Stimulated activated CD4-positive, alpha-beta T cell treated with anti-CD3 and anti-CD28 coated beads, Interleukin-1b, Interleukin-23, amount 100 ng/mL, for 1 hour (primary cell): ENCODE data around the gene ZNF451.
"Not testable (repeated sequence)": the region's sequence is repeated elsewhere in the genome, so short reads cannot be mapped to it uniquely, and the experiment has no call there.

Experiments
- DNase-seq, 2 donors: peaks; one replicate each; pipeline ENCODE4 v3.0.0-alpha.2; 2020; ENCODE audit warnings: low read depth in 2 of 2

ZNF451 gene, protein sequence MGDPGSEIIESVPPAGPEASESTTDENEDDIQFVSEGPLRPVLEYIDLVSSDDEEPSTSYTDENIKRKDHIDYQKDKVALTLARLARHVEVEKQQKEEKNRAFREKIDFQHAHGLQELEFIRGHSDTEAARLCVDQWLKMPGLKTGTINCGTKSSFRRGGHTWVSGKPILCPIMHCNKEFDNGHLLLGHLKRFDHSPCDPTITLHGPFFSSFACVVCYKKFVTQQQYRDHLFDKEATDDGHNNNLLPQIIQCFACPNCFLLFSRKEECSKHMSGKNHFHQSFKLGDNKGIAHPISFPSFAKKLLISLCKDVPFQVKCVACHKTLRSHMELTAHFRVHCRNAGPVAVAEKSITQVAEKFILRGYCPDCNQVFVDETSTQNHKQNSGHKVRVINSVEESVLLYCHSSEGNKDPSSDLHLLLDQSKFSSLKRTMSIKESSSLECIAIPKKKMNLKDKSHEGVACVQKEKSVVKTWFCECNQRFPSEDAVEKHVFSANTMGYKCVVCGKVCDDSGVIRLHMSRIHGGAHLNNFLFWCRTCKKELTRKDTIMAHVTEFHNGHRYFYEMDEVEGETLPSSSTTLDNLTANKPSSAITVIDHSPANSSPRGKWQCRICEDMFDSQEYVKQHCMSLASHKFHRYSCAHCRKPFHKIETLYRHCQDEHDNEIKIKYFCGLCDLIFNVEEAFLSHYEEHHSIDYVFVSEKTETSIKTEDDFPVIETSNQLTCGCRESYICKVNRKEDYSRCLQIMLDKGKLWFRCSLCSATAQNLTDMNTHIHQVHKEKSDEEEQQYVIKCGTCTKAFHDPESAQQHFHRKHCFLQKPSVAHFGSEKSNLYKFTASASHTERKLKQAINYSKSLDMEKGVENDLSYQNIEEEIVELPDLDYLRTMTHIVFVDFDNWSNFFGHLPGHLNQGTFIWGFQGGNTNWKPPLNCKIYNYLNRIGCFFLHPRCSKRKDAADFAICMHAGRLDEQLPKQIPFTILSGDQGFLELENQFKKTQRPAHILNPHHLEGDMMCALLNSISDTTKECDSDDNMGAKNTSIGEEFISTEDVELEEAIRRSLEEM

GRCh38 chr6:57089687-57090457 lies at the start of gene ZNF451:
TSS of gene ZNF451 (plus strand) at chr6:57090188. CDS start at chr6:57090254, 66 bp downstream.
- DNase-seq, result peak; percentile 85 to 93

DNA sequence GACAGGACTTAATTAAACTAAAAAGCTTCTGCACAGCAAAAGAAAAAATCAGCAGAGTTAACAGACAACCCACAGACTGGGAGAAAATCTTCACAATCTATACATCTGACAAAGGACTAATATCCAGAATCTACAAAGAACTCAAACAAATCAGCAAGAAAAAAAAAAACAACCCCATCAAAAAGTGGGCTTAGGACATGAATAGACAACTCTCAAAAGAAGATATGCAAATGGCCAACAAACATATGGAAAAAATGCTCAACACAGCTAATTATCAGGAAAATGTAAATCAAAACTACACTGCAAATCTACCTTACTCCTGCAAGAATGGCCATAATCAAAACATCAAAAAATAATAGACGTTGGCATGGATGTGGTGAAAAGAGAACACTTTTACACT lies 45.9 kb upstream of the ZNF451 start:
- DNase-seq, result not testable (repeated sequence)

GRCh38 chr6:57044568-57044967 lies 45.4 kb upstream of the ZNF451 start:
- no peak for DNase-seq

- peak; percentile 43 to 61 for DNase-seq
Observed at GRCh38 chr6:57046332-57047256, 43.4 kb upstream of the ZNF451 start, which contains the start of gene KIAA1586. TSS of gene KIAA1586 (plus strand) at chr6:57046693. CDS start at chr6:57046756, 63 bp downstream.

DNA sequence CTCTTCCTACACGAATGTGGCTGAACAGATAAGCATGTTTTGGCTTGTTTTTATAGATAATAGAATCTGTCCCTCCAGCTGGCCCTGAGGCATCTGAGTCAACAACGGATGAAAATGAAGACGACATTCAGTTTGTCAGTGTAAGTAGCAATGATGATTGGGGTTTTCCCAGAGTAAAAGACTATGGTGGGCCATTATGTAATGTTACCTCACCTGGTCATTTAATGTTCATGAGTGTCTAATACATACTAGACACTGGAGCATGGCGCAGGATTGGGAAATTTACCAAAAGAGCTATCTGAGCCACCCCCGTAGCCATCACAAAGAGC lies 42.8 kb upstream of the ZNF451 start:
- DNase-seq, result not testable (repeated sequence)

DNA sequence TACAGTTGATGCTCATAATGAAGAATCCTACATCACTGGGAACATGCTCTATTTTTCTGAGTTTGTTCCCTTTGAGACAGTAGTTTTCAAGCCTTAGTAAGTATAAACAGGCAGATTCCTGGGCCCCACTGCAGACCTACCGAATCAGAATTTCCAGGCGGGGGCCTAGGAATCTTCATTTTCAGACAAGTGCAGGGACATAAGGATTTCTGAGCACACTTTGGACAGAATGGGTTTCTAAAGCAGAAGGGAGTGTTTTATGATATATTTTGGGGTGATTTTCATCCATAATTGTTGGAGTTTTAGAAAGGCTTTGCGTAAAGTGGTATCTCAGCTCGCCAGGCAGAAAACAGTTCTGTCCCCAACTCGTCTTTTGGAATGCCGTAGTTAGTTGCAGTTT lies 42.1 kb upstream of the ZNF451 start:
- not testable (repeated sequence) for DNase-seq

DNA sequence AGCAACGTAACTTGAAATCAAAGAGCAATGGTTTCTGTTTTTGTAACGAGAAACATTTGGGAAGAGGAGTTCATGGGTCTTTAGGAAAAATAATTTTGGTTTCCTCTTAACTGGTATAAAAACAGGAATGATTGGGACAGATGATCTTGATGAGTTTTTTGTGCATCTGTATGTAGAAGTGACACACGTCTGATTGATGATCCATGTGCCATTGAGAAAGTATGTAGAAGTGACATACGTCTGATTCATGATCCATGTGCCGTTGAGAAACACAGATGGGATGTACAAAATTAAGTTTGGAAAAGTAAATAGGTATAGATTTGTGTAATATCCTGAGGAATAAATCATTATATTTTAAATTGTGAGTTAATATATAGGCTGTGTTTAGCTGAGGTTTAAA lies 41.4 kb upstream of the ZNF451 start:
- no peak for DNase-seq

DNA sequence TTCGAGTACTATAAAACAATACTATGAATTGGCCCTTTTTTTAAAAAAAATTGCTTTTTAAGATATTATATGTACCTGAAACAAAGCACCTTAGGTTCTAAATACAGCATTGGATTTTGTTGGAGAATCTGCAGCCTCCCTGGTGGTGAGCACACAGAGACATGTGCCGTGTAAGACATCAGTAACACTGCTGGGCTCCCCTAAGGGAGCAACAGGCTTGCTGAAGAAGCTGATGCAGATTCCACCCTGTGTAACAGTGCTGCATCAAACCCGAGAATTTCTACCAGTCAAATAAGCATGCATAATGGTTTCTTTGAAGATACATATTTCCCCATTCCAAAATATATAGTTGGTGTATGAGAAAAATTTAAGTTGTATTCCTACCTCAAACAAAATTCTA lies 26.1 kb upstream of the ZNF451 start:
- no peak for DNase-seq

DNA sequence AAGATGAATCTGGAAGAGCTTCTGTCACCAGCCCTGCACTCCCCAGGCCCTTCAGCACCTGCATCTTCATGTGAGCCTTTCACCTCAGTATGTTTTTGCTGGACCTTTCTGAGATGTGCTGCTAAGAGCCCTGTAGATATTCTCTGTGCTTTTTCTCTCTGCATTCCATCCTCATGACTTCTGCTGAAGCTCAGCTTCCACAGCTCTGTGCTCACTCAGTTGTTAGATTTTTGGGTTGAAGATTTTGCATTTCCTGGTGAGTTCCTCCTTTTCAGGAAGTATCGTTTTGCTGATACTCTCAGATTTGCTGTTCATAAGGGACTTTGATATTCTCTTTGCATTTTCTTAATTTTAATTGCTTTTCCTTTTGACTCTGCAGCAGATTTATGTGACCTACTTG lies 25.2 kb upstream of the ZNF451 start:
- no peak for DNase-seq

GRCh38 chr6:57068061-57068460 lies 21.9 kb upstream of the ZNF451 start:
- no peak for DNase-seq

- DNase-seq, result no peak
Observed at GRCh38 chr6:57069228-57069627, 20.8 kb upstream of the ZNF451 start.

GRCh38 chr6:57069920-57070331 lies 20.1 kb upstream of the ZNF451 start:
- no peak for DNase-seq

GRCh38 chr6:57072108-57072507 lies 17.9 kb upstream of the ZNF451 start:
- DNase-seq, result no peak

DNA sequence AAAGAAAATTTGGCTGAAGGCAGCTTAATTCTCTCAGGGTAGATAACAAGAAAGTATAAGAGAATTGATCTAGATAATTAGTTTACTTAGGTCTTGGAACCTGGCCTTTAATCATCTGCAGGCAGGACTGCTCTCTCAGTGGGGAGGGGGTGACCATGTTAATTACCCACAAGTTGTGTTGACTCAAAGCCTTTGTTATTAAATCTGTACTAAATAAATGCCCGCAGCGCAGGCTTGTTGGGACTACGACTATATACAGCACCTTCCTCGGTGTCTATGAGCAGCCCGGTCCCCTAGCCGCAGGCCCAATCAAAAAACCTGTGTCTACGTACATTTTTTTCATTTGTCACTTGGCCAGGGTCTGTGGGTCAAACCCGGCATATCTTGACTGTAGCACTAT lies 15.6 kb upstream of the ZNF451 start:
- no peak for DNase-seq

- DNase-seq, result no peak
Observed at GRCh38 chr6:57075092-57075491, 14.9 kb upstream of the ZNF451 start.

GRCh38 chr6:57078531-57079207 lies 11.3 kb upstream of the ZNF451 start:
- no peak for DNase-seq

DNA sequence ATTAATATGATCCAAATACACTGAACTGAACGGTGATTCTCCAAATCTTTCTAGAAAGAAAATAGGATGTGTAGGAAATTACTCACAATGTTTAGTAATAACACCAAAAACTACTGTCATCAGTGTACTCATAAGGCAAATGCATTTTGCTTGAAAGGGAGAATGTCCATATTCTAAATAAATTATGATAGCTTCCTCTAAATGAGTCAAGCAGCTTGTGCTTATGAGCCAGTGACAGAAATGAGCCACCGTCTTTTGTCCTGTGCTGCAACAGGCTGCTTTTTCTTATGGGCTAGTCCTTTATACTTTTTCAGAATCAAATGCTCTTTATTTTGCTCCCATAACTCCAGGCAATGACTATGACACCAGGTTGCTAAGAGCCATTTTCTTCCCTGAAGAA lies 4.5 kb upstream of the ZNF451 start:
- DNase-seq, result no peak

DNA sequence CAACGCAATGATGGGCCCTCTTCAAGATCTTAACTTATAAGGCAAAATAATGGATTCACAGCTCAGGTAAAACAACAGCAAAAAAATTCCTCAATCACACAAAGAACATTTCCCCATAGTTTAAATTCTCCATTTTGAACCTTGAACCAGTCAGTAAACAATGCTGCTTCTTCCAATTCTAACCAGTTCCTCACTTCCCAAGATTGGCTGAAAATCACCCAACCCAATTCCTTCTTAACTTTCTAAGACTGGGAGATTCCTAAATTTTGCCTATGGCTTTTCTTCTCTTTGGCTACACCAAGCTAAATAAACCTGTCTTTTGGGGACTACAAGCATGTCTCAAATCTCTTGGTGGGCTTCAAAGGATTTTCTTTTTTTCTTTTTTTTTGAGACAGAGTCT lies 3.1 kb upstream of the ZNF451 start:
- DNase-seq, result no peak

- no peak for DNase-seq
Observed at GRCh38 chr6:57087916-57088315, 2.1 kb upstream of the ZNF451 start.

DNA sequence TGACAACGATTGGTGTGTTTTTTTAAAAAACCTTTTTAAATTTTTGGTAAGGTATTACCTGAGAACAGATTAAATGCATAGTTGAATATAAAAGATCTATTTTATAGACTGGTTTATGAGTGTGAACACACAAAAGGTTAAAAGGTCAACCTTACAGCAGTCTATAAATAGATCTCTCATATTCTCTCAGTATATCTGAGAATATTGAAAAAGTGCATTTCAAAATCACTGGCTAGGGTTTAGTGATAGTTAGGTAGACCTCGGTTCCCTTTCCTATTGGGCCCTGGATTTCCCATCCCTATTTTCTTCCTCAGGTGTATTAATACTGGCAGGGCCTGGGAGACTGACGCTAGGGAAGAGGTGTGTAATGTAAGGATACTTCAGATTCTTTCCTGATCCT lies 723 bp upstream of the ZNF451 start:
- no peak for DNase-seq
